ENCODE measurements around the gene ZNF827. TPM values are rescaled to one million over a fixed set of nuclear protein-coding genes. Genes with fewer than 3 reads are reported as not detected.

Gene ZNF827
- total and polyA plus RNA-seq, 2 of the 8 experiments (the other 6 are each of a cell fraction or from before 2014, with no cell fraction given) = 25.3 to 26.2 TPM

DNA sequence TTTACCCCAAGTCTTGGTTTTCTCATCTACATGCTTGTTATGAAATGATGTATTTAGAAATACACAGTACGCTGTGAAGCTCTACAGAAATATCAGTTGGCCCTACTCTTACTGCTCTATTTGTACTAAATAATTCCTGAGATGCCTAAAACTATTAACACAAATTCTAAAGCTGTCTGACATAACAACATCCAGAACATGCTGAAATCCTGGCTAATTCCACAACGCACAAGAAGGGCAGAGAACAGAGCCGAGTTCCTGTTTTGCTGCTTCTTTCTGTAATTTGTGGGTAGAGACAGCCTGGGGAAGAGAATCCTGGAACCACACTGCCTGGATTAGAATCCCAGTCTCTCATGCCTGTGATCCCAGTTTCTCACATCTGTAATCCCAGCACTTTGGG, 59.0 kb downstream of the ZNF827 start:
- H2BK5ac ChIP-seq (ENCODE audit: low read depth, low read length) = no peak overlapping the region; the same call in 1 of the 2 replicates
- H3K4me1 ChIP-seq (replicated peaks in 1 of 4; ENCODE audit: control insufficient read depth in 3 of 4, insufficient read depth in 4 of 4, low read length in 3 of 4) = peaks cover 7 to 24% (median 16%) of the 10 kb centered on the region in 4 experiments
- H2BK20ac ChIP-seq (ENCODE audit: low read length) = no peak overlapping the region
- H3K4ac ChIP-seq (replicated peaks; ENCODE audit: insufficient read length, low read depth, low read length) = no peak overlapping the region
- no peak overlapping the region for H3K18ac ChIP-seq (ENCODE audit: extremely low read depth, low read length)
- no peak overlapping the region for H2BK120ac ChIP-seq (replicated peaks; ENCODE audit: low read depth, low read length)
- peaks cover 0 to 5% (median 2%) of the 10 kb centered on the region in 4 experiments; a peak in 4 of 8 replicates for H3K36me3 ChIP-seq (ENCODE audit: control insufficient read depth in 2 of 4, insufficient read depth in 4 of 4, low read length in 3 of 4)
- no peak overlapping the region for H4K5ac ChIP-seq (ENCODE audit: insufficient read length, low read depth, low read length)
- 62% methylated on average over 3 of the region's 3 CpGs; no CpG with 5 or more reads in 1 of the 2 experiments for WGBS, 2 experiments (ENCODE audit: extremely low coverage in 1 of 2, insufficient coverage in 1 of 2, insufficient read length in 1 of 2, insufficient replicate concordance in 2 of 2, low coverage in 1 of 2, low lambda C conversion rate in 2 of 2, missing lambda C conversion rate in 1 of 2)
- no peak overlapping the region for H3K23ac ChIP-seq (ENCODE audit: insufficient read length)
- no peaks in the 10 kb centered on the region; the same call in 1 of the 2 replicates for H3K23me2 ChIP-seq (ENCODE audit: low read depth, low read length)
- ChIA-PET CTCF (ENCODE audit: partially characterized antibody) (interaction anchor here (3.2 kb wide), 1 partner anchor 9 kb away, joined by 15 read pairs; no protein-coding TSS in a partner anchor), POLR2A (ENCODE audit: partially characterized antibody) (no interaction called here)
- H2AFZ ChIP-seq (ENCODE audit: low read length) = no peak overlapping the region
- peaks cover 0 to 45% of the 10 kb centered on the region in 2 experiments; a peak in 2 of 4 replicates for H3K79me2 ChIP-seq (ENCODE audit: control insufficient read depth in 1 of 2, insufficient read depth in 2 of 2, low read length in 2 of 2)
- FAIRE-seq (no peak), DNase-seq (ENCODE audit: low read depth in 1 of 2, low spot score in 2 of 2) (no peak)
- no peaks in the 10 kb centered on the region for H3K9me3 ChIP-seq (ENCODE audit: insufficient read depth in 2 of 2, low read depth in 1 of 2, low read length in 1 of 2)
- H3K9ac ChIP-seq (replicated peaks in 1 of 4; ENCODE audit: extremely low read depth in 1 of 4, low read depth in 3 of 4, low read length in 3 of 4) = no peak overlapping the region
- H3K4me2 ChIP-seq (ENCODE audit: insufficient read depth in 1 of 2, low read depth in 2 of 2, low read length in 2 of 2) = no peak overlapping the region
- no peak overlapping the region for H3K14ac ChIP-seq (ENCODE audit: insufficient read length)
- no peak overlapping the region for H4K8ac ChIP-seq (ENCODE audit: extremely low read depth, insufficient read depth, low read length)
- H3K27me3 ChIP-seq (replicated peaks in 1 of 4; ENCODE audit: control insufficient read depth in 3 of 4, extremely low read depth in 1 of 4, insufficient read depth in 3 of 4, low read length in 3 of 4) = no peaks in the 10 kb centered on the region
- H3K79me1 ChIP-seq (ENCODE audit: low read depth, low read length) = peaks cover 2% of the 10 kb centered on the region; the same call in 1 of the 2 replicates
- H4K91ac ChIP-seq (replicated peaks; ENCODE audit: insufficient read length, low read length) = no peak overlapping the region
- no peak overlapping the region for H2AK5ac ChIP-seq (ENCODE audit: low read depth, low read length)
- no peak overlapping the region for H3K4me3 ChIP-seq (ENCODE audit: extremely low read depth in 1 of 4, insufficient read depth in 2 of 4, low read depth in 3 of 4, low read length in 4 of 4)
- no peak overlapping the region for H2BK12ac ChIP-seq (ENCODE audit: low read depth, low read length)
- H2BK15ac ChIP-seq (ENCODE audit: low read length) = no peak overlapping the region
- no peak overlapping the region for H3K56ac ChIP-seq (replicated peaks; ENCODE audit: insufficient read length, low read depth, low read length)
- H3K27ac ChIP-seq (ENCODE audit: low read depth, low read length) = no peak overlapping the region
- H4K20me1 ChIP-seq (replicated peaks in 1 of 2; ENCODE audit: control insufficient read depth in 1 of 2, insufficient read depth in 2 of 2, low read length in 2 of 2) = no peaks in the 10 kb centered on the region
- TF ChIP-seq EP300 (IDR thresholded peaks at IDR 0.05; ENCODE audit: borderline replicate concordance in 1 of 2, low read depth in 2 of 2, low read length in 2 of 2) (no peak), CBX5 (IDR thresholded peaks at IDR 0.05; ENCODE audit: low read depth, low read length) (no peak), POLR2AphosphoS5 (IDR thresholded peaks at IDR 0.05; ENCODE audit: low read depth, low read length) (no peak)

Data from H1 (cell line).